Karpas-422 (cell line): ENCODE data around the gene ADORA3. TPM values are rescaled to one million over a fixed set of nuclear protein-coding genes. Genes with fewer than 3 reads are reported as not detected.
A peak's percentile ranks its signal among the peaks of the same experiment; 100 is the strongest.
"Not testable (repeated sequence)": the region's sequence is repeated elsewhere in the genome, so short reads cannot be mapped to it uniquely, and the experiment has no call there.

Source experiments
- DNase-seq: peaks from one replicate; pipeline ENCODE4 v3.0.0-alpha.2; 2015
- H2AFZ ChIP-seq: fragments of 200-600 bp; sonication (generic); 2 replicates; pipeline ENCODE4 v1.6.1; 2014; ENCODE audit warnings: antibody characterized with exemption, low read length, mixed read lengths
- H3K27ac ChIP-seq: fragments of 200-600 bp; sonication (generic); 2 replicates; pipeline ENCODE4 v1.5.1; 2014; ENCODE audit warnings: mild to moderate bottlenecking, low read length, moderate library complexity
- H3K27me3 ChIP-seq: fragments of 200-600 bp; sonication (generic); 2 replicates; pipeline ENCODE4 v1.6.1; 2014; ENCODE audit warnings: low read length, mixed read lengths
- H3K36me3 ChIP-seq: fragments of 200-600 bp; sonication (generic); 2 replicates; pipeline ENCODE4 v1.6.1; 2014; ENCODE audit warnings: low read length, mixed read lengths; ENCODE audit not compliant: insufficient read depth
- H3K4me1 ChIP-seq: fragments of 200-600 bp; sonication (generic); 2 replicates; pipeline ENCODE4 v1.6.1; 2014; ENCODE audit warnings: mild to moderate bottlenecking, low read length, mixed read lengths
- H3K4me2 ChIP-seq: fragments of 200-600 bp; sonication (generic); 2 replicates; pipeline ENCODE4 v1.6.1; 2014; ENCODE audit warnings: low read length, low read depth, mild to moderate bottlenecking; ENCODE audit not compliant: poor library complexity, severe bottlenecking
- H3K4me3 ChIP-seq: fragments of 200-600 bp; sonication (generic); 2 replicates; pipeline ENCODE4 v1.5.1; 2014; ENCODE audit warnings: mild to moderate bottlenecking, antibody characterized with exemption, low read length, mixed read lengths
- H3K79me2 ChIP-seq: fragments of 200-600 bp; sonication (generic); 2 replicates; pipeline ENCODE4 v1.6.1; 2014; ENCODE audit warnings: mild to moderate bottlenecking, low read length, mixed read lengths
- H3K9ac ChIP-seq: fragments of 200-600 bp; sonication (generic); 2 replicates; pipeline ENCODE4 v1.6.0; 2014; ENCODE audit warnings: low read length
- H3K9me2 ChIP-seq: fragments of 200-600 bp; sonication (generic), shearing (Covaris generic); replicated peaks from 2 replicates; pipeline ENCODE4 v1.6.0; 2014; ENCODE audit warnings: mild to moderate bottlenecking, low read length, moderate library complexity; ENCODE audit not compliant: insufficient read depth
- H3K9me3 ChIP-seq: fragments of 300-700, 200-600 bp; sonication (generic); 2 replicates; pipeline ENCODE4 v1.6.1; 2014; ENCODE audit warnings: low read length, mixed read lengths
- H4K20me1 ChIP-seq: fragments of 200-600 bp; sonication (generic); 2 replicates; pipeline ENCODE4 v1.6.1; 2014; ENCODE audit warnings: mild to moderate bottlenecking, antibody characterized with exemption, low read length, low read depth; ENCODE audit not compliant: insufficient read depth
- total RNA-seq: library from RNA; depleted of rRNA; stranded (reverse); fragments of >200 nt; shearing (Covaris generic); gene quantifications from 2 replicates; pipeline ENCODE4 v1.2.3, GENCODE V29; 2014; ENCODE audit warnings: low replicate concordance; rRNA removed

Gene ADORA3
- not detected in 2 replicates for total RNA-seq

DNA sequence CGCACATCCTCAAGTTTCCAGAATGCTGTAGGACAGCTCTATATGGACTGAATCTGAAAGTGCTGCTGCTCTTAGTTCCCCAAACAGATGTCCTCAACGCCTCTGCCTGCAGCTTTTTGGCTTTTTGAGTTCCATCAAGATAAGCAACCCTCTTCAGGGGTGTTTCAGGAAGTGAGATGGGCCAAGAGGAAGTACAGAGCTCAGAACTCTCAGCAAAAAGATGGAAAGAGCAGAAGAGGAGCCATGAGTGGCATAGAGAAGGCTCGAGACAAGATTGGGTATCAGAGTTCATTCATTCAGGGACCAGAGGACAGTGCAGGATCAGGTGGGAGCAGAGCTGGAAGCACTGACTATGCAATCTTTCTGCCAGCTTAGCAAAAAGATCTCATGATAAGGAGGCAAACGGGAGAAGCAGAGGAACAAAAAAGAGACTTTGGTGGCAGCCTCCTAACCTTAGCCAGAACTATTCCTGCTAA lies at the start of gene ADORA3, which contains the start of gene TMIGD3:
Gene ADORA3 (minus strand): TSS at position 49 of the 476 bp plus-strand sequence. CDS start 279 bp downstream, outside the sequence.
Gene TMIGD3 (minus strand): TSS at position 49 of the 476 bp plus-strand sequence. CDS start 279 bp downstream, outside the sequence.
- Histone ChIP-seq H3K36me3 (no peaks in the 10 kb centered on the region), H3K4me2 (peak within 1 kb of the TSS; percentile 17), H4K20me1 (no peaks in the 10 kb centered on the region), H3K27ac (0 out of 2 replicates have a peak within 1 kb of the TSS, but pooled peaks have one; percentile 27), H2AFZ (peak within 1 kb of the TSS; percentile 73; the same call in 1 of the 2 replicates), H3K79me2 (no peaks in the 10 kb centered on the region), H3K4me3 (no peak within 1 kb of the TSS), H3K4me1 (peaks cover 54% of the 10 kb centered on the region), H3K9me2 (no peaks in the 10 kb centered on the region), H3K9me3 (no peaks in the 10 kb centered on the region), H3K9ac (peak within 1 kb of the TSS; percentile 4; the same call in 1 of the 2 replicates), H3K27me3 (no peaks in the 10 kb centered on the region)
- DNase-seq, result peak; percentile 75

GRCh38 chr1:111553196-111553595 lies 49.8 kb upstream of the ADORA3 start:
- H3K36me3 ChIP-seq, result no peaks in the 10 kb centered on the region
- no peak overlapping the region for H2AFZ ChIP-seq
- no peaks in the 10 kb centered on the region for H4K20me1 ChIP-seq
- DNase-seq, result no peak
- no peak overlapping the region for H3K4me2 ChIP-seq
- no peaks in the 10 kb centered on the region for H3K79me2 ChIP-seq
- no peaks in the 10 kb centered on the region for H3K27me3 ChIP-seq
- H3K4me1 ChIP-seq, result no peaks in the 10 kb centered on the region
- no peak overlapping the region for H3K27ac ChIP-seq
- no peak overlapping the region for H3K4me3 ChIP-seq
- H3K9ac ChIP-seq, result no peak overlapping the region
- no peaks in the 10 kb centered on the region for H3K9me2 ChIP-seq
- H3K9me3 ChIP-seq, result no peaks in the 10 kb centered on the region

DNA sequence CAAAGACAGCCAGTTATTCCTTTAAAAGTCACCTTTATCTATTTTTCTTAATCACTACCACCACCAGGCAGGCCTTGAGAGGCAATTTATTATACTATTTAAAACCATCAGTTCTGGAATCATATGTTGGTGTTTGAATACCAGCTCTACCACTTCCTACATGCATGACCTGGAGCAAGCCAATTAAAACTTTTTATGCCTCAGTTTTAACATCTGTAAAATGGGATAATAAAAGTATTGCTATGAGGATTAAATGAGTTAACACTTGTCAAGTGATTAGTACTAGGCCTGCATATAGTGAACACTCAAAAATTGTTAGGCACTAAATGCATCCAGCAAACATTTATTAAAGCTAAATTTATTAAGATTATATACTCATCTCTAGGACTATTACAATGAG lies 49.2 kb upstream of the ADORA3 start:
- no peaks in the 10 kb centered on the region for H3K27me3 ChIP-seq
- H3K9me3 ChIP-seq, result no peaks in the 10 kb centered on the region
- no peaks in the 10 kb centered on the region for H4K20me1 ChIP-seq
- H3K9me2 ChIP-seq, result no peaks in the 10 kb centered on the region
- no peaks in the 10 kb centered on the region for H3K4me1 ChIP-seq
- no peak for DNase-seq
- H3K4me2 ChIP-seq, result no peak overlapping the region
- no peak overlapping the region for H3K4me3 ChIP-seq
- H3K79me2 ChIP-seq, result no peaks in the 10 kb centered on the region
- H3K9ac ChIP-seq, result no peak overlapping the region
- H2AFZ ChIP-seq, result no peak overlapping the region
- H3K27ac ChIP-seq, result no peak overlapping the region
- H3K36me3 ChIP-seq, result no peaks in the 10 kb centered on the region

GRCh38 chr1:111551623-111552411 lies 48.4 kb upstream of the ADORA3 start:
- Histone ChIP-seq H3K4me2 (no peak overlapping the region), H3K27me3 (no peaks in the 10 kb centered on the region), H3K4me3 (no peak overlapping the region), H4K20me1 (no peaks in the 10 kb centered on the region), H3K4me1 (no peaks in the 10 kb centered on the region), H3K36me3 (no peaks in the 10 kb centered on the region), H3K9ac (no peak overlapping the region), H3K79me2 (no peaks in the 10 kb centered on the region), H2AFZ (no peak overlapping the region), H3K9me3 (no peaks in the 10 kb centered on the region), H3K27ac (no peak overlapping the region), H3K9me2 (no peaks in the 10 kb centered on the region)
- DNase-seq, result no peak

- not testable (repeated sequence) for DNase-seq, H3K4me1 ChIP-seq, H3K27me3 ChIP-seq, H3K36me3 ChIP-seq, H3K9ac ChIP-seq, H3K27ac ChIP-seq, H4K20me1 ChIP-seq, H3K4me3 ChIP-seq, H3K9me2 ChIP-seq, H3K79me2 ChIP-seq, H2AFZ ChIP-seq, H3K4me2 ChIP-seq, H3K9me3 ChIP-seq
These were observed 44.4 kb upstream of the ADORA3 start for GRCh38 chr1:111547786-111548185.

- Histone ChIP-seq H3K9ac (no peak overlapping the region), H3K27ac (no peak overlapping the region), H4K20me1 (no peaks in the 10 kb centered on the region), H3K4me3 (no peak overlapping the region), H2AFZ (no peak overlapping the region), H3K27me3 (no peaks in the 10 kb centered on the region), H3K9me2 (no peaks in the 10 kb centered on the region), H3K9me3 (no peaks in the 10 kb centered on the region), H3K4me1 (no peaks in the 10 kb centered on the region), H3K4me2 (no peak overlapping the region), H3K36me3 (no peaks in the 10 kb centered on the region), H3K79me2 (no peaks in the 10 kb centered on the region)
- no peak for DNase-seq
These were observed 38.8 kb upstream of the ADORA3 start for GRCh38 chr1:111542187-111542586.

DNA sequence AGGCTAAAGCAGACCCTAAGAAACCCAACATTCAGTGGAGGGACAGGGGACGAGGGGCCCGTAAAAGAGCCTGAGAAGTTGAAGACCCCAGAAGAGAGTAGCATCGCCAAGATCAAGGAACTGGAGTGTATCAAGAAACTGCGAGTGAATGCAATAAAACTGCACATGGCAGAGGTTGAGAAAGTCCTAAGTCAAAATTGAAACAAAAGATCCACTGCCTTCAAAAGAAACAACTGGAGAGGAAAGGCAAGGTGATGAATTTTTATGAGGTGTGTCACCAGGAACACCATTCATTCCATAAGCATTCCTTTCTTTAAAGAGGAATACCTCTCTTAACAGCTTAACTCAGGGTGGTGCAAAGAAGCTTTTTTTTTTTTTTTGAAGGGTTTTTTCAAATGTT lies 38.3 kb upstream of the ADORA3 start:
- H3K4me2 ChIP-seq, result no peak overlapping the region
- no peak overlapping the region for H2AFZ ChIP-seq

GRCh38 chr1:111540928-111541327 lies 37.5 kb upstream of the ADORA3 start:
- H3K4me2 ChIP-seq, result no peak overlapping the region
- no peaks in the 10 kb centered on the region for H4K20me1 ChIP-seq
- H3K79me2 ChIP-seq, result no peaks in the 10 kb centered on the region
- H3K4me1 ChIP-seq, result no peaks in the 10 kb centered on the region
- no peaks in the 10 kb centered on the region for H3K27me3 ChIP-seq
- H3K36me3 ChIP-seq, result no peaks in the 10 kb centered on the region
- H3K9me2 ChIP-seq, result no peaks in the 10 kb centered on the region
- no peak overlapping the region for H3K4me3 ChIP-seq
- H3K9me3 ChIP-seq, result no peaks in the 10 kb centered on the region
- no peak overlapping the region for H3K9ac ChIP-seq
- no peak overlapping the region for H3K27ac ChIP-seq
- H2AFZ ChIP-seq, result no peak overlapping the region
- DNase-seq, result no peak

More for the DNA sequence above, 38.3 kb upstream of the ADORA3 start:
- no peaks in the 10 kb centered on the region for H3K36me3 ChIP-seq
- H3K9ac ChIP-seq, result no peak overlapping the region
- no peak overlapping the region for H3K4me3 ChIP-seq
- no peaks in the 10 kb centered on the region for H3K27me3 ChIP-seq
- no peaks in the 10 kb centered on the region for H3K4me1 ChIP-seq
- no peak overlapping the region for H3K27ac ChIP-seq
- DNase-seq, result no peak
- no peaks in the 10 kb centered on the region for H3K9me3 ChIP-seq
- no peaks in the 10 kb centered on the region for H3K9me2 ChIP-seq
- no peaks in the 10 kb centered on the region for H4K20me1 ChIP-seq
- H3K79me2 ChIP-seq, result no peaks in the 10 kb centered on the region
